COLO668 (cell line): ENCODE measurements around the gene KCNMB2.
"Not testable (repeated sequence)": the region's sequence is repeated elsewhere in the genome, so short reads cannot be mapped to it uniquely, and the experiment has no call there.

Source experiments
- DNase-seq: peaks from one replicate; lab custom pipeline; 2025; ENCODE audit not compliant: unreplicated experiment; lab: John Stamatoyannopoulos, UW

Gene KCNMB2

DNA sequence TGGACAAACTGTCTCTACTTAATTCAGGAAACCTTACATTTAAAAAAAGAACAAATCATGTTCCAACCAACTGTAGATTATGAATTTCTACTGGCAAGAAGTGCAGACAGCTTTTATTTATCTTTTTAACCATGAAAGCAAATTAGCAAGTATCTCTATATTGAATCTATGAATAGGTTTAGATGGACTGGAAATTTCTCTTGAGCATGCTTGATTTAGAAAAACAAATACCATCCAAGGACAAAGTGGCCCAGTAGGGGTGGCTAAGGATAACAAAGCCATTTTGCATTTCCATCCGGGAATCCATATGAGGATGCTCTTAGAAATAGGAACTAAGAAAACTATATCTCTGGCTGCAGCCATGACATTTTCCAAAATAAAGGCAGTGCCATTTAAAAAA, 150.6 kb downstream of the KCNMB2 start:
- no peak for DNase-seq

DNA sequence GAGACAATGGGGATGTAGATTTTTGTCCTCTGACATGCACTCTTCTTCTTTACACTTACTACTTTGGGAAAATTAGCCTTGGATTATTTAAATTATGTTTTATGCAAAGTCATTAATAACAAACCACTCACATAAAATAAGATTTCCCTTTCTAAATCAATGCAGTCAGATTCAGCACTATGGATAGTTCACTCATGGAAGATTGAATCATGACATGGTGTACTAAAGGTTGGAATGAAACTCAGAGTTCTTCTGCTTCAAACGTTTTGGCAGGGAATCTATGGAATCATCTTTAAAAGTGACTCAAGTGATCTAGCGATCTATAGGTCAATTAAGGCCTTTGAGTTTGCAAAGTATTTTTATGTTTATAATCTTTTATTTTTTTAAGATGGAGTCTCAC, 154.3 kb downstream of the KCNMB2 start:
- DNase-seq = no peak

DNA sequence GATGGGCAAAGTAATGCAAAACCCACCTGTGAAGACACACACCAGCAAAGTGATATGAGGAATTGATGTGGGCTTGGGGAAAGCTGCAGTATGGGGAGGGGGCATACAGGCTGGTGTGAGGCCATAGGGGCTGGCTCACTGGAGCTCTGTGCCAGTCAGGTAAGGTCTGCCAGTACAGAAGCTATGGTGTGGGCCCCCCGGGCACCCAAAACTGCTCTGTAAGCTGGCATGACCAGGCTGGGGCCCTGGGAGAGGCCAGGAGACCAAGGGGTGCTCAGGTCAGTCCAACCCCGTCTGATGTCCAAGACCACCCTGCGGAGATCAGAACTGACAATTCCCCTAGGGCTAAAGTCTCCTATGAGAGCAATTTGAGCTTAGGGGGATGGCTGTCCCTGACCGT, 163.1 kb downstream of the KCNMB2 start:
- no peak for DNase-seq

DNA sequence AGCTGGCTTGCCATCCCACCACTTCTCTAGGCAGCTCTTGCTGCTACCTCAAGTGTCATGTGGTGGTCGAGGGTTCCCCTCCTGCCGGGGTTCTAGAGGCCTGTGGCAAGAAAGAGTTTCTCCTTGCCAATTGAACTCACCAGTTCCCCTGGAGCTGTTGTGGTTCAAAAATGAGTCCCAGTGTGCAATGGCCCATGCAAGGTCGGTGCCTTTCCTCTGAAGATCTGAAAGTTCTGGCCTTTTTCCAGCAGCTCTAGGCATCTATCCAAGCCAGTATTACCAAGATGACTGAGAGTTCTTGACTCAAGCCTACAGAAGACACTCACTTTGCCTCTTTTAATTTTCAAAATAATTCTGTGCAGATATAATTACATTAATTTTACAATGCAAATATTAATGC, 163.6 kb downstream of the KCNMB2 start:
- DNase-seq = no peak

DNA sequence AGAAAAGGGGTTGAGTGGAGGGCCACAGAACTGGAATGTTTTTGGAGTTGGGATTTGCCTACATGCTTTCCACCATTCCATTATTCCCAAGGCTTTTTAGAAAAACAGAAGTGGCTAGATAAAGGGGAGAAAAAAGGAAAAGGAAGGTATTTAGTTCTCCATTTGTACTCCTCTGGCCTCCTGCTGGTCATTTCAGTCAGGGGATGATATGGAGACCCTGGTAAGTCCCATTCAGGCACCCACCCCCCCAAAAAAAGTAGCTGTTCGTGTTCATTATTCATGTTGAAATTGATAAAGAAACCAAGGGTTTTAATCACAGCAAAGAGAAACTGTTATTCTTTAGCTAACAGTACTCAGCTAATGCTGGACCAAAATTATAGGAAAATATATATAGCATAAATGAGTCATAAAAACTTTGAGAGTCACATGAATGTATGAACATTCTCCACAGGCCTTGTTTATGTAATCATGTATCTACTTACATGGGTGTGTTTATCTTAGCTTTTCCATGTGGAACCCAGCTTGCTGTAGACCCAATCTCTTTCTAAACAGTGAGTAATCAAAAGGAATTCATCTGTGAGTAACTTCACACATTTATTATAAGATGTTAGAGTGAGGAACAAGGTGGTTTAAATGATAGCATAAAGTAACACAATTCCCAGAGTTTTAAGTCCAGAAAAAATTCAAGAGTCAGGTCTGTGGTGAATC, 167.2 kb downstream of the KCNMB2 start:
- no peak for DNase-seq

DNA sequence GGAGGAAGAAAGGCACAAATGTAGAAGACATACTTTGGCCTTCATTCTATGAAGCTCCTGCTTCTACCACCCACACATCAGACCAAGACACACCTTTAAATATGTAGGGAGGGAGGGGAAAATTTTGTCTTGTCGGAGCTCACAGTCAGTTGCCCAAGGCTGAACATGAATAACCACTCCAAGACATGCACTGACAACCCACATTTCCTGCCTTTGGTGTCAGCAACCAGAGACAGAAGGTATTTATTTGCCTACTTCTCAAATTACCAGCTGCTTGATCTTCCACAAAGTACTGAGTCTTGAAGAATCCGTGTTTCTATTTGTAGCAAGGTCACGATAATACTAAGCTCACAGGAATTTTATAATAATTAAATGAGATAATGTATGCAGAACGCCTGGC, 169.7 kb downstream of the KCNMB2 start:
- DNase-seq = no peak

DNA sequence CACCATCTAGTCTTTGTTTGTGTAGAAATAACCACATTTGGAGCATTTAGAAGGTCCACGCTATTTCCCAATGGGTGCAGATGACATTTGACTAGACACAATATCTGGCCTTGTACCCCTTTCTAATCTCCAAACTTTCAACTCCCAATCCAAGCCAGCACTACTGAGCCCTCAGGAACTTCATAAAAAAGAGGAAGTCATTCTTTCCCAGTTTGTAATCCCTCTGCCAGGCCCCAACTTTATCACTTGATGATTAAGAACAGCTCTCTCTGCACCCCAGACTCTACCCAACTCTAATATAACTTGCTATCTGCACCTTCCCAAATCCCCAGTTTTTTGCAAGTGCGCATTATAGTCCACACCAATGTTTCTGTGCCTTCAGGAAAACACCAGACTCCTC, 170.2 kb downstream of the KCNMB2 start:
- DNase-seq = no peak

DNA sequence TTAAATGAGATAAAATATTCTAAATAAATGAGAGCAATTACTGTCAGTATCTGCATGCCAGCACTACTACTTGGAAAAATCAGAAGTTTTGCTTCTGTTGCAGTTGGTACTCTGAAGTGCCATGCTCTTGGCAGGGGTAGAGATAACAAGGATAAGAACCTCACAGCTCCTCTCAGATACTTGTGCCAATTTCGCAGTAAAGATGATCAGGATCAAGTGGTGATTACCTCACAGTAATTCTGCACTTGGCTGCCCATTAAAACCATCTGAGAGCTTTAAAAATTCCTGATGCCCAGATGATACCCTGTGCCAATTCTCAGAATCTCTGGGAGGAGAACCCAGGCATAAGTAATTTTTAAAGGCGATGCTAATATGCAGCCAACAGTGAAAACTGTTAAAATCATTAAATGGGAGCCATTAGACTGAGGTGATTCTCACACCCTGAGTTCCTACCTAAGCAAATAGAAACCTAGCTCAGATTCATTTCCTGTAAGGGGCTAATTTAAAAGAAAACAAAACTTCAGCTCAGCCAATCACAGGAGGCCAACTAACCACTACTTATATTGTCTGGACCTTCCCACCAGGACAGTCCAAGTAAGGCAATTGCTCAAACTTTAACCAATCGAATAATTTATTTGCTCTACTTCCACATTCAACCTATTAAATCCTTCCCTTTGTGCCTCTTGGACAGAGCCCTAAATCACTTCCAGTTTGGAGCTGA, 171.2 kb downstream of the KCNMB2 start:
- DNase-seq = no peak

DNA sequence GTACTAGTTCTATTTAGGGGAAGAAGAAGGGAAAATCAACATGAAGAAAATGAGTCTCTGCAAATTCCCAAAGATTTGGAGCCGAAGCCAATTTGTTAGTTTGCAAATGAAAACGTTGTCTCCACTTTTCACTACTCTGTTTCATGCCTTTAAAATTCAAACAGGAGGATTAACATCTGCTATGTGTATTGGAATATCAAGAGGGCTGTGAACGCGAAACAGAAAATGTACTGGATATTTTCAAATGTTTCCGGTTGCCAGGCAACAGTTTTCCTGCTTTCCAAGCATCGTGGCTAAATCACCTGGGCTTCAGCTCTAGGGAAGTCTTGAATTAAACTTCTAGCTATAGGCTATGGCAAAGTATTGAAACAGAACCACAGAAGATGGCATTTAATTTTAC, 172.8 kb downstream of the KCNMB2 start:
- peak; percentile 23 for DNase-seq

DNA sequence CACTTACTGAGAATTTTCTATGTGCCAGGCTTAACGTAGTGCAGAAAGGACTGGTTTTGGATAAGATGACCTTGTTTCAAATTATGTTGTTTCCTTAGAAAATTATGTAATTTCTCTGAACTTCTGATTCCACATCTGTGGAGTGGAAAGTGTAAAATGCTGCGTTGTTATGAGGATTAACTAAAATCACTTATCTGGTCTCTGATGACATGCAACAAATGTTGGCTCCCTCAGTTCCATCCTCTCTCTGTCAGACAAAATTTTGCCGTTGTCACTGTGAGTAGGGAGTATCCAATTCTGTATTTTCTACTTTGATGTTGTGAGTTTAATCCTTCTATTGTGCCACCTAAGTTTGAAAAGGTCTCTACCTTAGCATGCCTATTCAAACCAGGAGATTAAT, 175.5 kb downstream of the KCNMB2 start:
- DNase-seq = no peak

DNA sequence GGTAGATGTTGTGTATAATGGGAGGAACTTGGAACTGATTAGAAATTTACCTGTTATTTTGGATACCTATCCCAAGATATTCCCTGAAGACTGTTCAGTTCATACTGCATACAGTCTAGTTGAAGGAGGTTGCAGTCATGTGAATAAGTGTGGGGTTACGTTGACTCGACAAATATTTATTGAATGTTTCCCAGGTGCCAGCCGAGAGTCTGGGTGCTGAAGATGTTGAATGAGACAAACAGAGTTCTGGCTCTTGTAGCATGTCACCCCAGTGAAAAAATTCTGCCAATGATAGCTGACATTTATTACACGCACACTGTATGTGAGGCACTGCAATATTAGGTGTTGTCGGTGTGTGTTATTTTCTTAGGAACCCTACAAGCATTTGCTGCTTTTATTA, 176.0 kb downstream of the KCNMB2 start:
- DNase-seq = no peak

DNA sequence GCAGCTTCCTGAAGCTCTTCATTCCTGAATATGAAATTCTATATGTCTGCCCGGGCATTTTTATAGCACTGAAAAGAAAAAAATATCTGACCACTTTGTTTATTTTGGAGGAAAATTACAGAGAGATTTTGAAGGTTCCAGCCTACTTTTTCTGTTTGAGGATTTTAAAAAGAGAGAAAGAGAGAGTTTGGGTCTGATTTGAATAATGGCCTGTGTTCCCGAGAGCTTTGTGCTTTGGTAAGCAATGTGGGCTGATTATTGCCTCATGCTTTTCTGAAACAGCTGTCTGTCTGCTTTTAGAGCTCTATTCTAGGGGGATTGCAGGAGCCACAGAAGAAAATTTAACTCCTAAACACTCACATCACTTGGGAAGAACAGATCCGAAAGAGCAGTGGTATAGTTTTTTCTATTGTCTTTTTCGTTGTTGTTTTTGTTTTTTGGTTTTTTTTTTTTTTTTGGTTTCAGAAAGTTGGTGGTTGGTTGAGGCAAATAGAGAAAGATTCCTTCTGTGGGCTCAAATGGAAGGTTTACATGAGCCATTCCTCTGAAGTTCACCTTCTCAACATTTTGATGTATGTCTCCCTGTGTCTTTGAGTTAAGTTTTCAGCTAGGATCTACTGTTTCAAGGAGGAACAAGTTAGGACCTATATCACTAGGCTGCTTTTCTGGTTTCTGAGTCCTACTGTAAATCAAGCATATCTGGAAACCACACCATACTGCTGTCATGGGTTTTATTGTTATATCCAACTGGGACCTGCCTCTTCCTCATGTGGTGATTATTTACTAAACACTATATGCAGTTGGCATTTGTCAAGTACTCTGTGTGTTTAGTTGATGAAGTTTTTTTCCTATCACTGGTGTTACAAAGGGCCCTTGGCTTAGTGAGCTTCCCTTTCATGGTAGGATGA, 178.9 kb downstream of the KCNMB2 start:
- no peak for DNase-seq

DNA sequence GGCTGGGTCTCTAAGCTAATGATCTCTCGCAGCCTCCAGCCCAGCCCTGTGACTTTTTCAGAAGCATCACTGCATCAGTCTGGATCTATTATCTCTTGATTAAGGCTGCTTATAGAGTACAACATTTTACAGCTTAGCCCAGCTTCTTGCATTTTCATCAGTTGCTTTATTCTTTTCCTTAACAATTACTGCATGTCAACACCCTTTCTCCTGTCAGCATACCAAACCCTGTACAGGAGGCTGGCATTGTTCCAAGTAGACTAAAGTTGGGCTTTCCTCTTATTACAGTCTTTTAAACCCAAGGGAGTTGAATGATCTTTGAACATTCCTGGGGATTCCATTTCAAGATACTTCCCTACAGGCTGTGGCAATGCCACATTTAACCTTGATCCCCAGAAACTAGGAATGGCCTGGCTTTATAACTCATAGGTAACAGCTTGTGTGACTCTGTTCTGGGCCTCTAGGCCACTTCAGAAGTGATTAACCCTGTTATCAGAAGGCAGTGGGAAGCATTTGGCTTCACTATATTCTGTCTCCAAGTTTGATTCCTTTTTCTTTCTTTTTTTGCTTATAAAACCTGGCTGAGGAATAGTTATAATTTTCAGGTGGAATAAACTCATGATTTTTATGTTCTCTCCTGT, 182.9 kb downstream of the KCNMB2 start:
- no peak for DNase-seq

DNA sequence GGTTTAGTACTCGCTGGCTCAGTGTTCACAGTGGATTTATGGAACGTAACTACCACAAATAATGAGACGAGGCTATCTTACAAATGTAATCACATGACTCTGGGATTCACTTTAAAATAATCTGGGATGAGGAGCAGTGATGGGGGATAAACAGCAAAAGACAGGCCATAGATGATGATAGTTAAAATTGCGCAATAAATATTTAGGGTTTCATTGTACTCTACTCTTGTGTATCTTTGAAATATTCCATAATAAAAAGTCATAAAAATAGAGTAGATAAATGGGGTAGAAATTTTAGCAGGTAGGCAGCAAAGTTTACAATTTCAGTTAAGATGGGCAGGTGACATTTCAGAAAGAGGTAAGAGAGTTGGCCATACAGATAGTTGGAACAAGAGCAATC, 196.6 kb downstream of the KCNMB2 start:
- DNase-seq = no peak

DNA sequence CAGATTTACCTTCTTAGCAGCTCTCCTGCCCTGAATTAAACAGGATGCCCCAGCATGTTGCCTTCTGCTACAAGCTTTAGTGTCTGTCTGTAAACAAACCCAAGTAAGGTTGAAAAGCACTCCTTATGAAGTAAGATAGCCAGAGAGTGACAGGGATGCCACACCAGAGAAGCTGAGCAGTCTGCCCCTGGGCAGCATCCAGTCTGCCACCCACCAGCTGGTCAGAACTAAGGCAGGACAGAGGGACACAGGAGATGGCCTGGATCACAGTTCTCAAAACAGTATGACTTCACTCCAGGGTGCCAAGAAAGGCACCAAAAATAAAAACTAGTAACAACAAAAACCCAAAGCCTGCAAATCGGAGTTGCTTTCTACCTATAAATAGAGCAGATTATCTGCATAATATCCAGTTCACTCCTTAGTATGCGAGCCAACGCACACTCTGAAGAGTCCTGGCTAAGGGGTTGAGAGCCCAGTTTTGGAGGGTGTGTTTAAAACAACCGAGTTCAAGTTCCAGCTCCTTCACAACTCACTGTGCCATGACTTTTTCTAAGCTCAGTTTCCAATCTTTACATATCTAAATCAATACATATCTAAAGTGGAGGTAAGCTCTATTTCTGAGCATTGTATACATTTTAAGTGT, 198.9 kb downstream of the KCNMB2 start:
- DNase-seq = no peak

DNA sequence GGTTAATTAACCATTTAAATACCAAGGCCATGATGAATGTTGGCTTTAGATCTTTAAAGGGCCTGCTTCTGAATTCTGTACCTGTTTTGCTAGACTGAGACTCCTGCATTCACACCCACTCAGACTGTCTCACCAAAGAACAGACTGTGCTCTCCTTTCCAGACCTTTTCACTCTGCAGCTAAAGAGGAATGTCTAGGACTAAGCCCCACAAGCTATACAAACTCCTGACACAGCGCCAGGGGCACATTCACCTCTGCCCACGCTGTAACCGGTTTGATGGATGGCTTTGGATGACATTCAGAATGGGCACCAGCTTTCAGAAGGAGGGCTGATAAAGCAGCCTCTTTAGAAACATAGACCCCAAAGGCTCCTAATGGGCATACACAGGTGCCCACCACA, 200.1 kb downstream of the KCNMB2 start:
- DNase-seq = no peak

DNA sequence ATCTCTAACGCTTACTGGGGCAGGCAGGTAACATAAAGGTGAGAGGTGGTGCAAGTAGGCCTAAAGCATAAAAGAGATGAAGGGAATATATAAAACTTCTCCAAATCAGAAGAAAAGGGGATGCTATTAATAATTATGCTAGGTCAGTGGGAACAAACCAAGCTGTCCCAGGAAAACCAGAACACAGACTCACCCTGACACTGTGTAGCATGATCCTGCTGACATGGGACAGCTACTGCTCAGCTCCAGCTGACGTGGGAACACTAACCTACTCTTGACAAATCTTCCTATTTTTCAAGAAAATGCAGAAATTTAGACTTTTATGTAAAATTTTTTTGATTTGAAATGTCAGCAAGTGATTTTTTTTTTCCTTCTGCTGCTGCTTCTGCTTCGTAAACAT, 203.5 kb downstream of the KCNMB2 start:
- DNase-seq = no peak

DNA sequence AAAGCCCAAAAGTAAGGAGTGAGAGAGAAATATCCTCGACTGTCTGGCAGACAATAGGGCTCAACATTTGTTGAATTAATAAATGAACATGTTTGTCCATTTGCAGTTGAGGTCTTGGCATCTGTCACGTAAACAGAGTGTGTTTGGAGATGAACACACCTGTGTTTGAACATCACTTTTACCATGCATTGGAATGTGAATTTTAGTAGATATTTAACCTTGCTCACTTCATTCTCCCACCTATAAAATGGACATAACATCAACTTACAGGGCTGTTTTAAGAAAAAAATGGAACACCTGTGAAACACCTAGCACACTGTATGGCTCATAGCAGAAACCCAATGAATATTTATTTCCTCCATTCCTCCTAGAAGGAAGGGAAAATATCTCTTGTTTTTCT, 204.8 kb downstream of the KCNMB2 start:
- no peak for DNase-seq

DNA sequence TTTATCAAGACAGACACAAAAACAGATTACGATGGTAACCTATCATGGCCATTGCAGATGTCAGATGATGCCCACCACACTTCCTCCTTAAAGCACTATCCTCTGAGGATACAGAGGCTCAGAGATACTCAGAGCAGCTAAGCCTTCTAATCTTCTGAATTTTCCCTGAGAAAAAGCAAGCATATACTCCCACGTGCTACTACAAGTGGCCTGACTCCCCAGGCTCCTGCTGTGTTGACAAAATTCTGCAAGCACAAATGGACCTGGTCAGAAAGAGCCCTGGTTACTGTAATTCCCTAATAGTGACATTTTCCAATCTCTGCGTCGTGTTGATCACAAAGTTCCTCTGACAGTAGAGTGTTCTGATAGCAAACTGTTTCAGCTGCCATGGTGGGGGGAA, 207.1 kb downstream of the KCNMB2 start:
- no peak for DNase-seq

DNA sequence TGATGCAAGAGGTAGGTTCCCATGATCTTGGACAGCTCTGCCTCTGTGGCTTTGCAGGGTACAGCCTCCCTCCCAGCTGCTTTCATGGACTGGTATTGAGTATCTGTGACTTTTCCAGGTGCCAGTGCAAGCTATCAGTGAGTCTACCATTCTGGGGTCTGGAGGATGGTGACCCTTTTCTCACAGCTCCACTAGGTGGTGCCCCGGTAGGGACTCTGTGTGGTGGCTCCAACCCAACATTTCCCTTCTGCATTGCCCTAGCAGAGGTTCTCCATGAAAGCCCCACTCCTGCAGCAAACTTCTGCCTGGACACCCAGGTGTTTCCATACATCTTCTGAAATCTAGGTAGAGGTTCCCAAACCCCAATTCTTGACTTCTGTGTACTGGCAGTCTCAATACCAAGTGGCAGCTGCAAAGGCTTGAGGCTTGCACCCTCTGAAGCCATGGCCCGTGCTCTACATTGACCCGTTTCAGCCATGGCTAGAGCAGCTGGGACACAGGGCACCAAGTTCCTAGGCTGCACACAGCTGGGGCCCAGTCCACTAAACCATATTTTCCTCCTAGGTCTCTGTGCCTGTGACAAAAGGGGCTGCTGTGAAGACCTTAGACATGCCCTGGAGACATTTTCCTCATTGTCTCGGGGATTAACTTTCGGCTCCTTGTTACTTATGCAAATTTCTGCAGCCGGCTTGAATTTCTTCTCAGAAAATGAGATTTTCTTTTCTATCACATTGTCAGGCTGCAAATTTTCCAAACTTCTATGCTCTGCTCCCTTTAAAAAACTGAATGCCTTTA, 209.8 kb downstream of the KCNMB2 start:
- DNase-seq = not testable (repeated sequence)
